Measurements from ENCODE around the gene LRRC8C.

LRRC8C gene

DNA sequence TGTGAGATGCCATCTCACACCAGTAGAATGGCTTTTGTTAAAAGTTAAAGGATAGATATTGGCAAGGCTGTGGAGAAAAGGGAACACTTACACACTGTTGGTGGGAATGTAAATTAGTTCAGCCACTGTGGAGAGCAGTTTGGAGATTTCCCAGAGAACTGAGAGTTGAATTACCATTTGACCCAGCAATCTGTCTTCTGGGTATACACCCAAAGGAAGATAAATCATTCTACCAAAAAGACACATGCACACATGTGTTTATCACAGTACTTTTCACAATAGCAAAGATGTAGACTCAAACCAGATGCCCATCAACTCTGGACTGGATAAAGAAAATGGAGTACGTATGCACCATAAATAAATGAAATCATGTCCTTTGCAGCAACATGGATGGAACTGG, 99.3 kb downstream of the LRRC8C start:
- no peak for DNase-seq (ENCODE audit: low read depth, low spot score)

DNA sequence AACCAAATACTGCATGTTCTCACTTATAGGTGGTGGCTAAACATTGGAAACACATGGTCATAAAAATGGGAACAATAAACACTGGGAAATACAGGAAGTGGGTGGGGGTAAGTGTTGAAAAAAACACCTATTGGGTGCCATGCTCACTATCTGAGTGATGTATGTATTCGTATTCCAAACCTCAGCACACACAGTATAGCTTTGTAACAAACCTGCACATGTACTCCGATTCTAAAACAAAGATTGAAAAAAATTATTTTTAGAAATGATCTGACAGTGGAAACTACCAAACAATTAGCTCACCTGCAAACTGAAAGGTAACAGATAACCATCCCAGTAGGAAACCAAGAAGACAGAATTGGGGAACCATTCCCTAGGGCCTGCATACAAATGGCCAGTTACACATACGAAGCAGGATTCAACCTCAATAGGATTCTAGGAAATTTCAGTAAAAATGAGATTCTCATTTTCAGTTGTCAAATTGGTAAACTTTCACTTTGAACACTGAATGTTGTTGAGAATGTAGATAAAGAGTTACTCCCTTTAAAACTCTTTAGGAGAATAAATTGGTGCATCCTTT, 99.8 kb downstream of the LRRC8C start:
- no peak for DNase-seq (ENCODE audit: low read depth, low spot score)

GRCh38 chr1:89733748-89734147, 100.8 kb downstream of the LRRC8C start:
- DNase-seq (ENCODE audit: low read depth, low spot score) = no peak

- no peak for DNase-seq (ENCODE audit: low read depth, low spot score)
Measured at GRCh38 chr1:89734442-89734841, 101.5 kb downstream of the LRRC8C start.

- no peak for DNase-seq (ENCODE audit: low read depth, low spot score)
Measured at GRCh38 chr1:89735479-89735878, 102.6 kb downstream of the LRRC8C start.

DNA sequence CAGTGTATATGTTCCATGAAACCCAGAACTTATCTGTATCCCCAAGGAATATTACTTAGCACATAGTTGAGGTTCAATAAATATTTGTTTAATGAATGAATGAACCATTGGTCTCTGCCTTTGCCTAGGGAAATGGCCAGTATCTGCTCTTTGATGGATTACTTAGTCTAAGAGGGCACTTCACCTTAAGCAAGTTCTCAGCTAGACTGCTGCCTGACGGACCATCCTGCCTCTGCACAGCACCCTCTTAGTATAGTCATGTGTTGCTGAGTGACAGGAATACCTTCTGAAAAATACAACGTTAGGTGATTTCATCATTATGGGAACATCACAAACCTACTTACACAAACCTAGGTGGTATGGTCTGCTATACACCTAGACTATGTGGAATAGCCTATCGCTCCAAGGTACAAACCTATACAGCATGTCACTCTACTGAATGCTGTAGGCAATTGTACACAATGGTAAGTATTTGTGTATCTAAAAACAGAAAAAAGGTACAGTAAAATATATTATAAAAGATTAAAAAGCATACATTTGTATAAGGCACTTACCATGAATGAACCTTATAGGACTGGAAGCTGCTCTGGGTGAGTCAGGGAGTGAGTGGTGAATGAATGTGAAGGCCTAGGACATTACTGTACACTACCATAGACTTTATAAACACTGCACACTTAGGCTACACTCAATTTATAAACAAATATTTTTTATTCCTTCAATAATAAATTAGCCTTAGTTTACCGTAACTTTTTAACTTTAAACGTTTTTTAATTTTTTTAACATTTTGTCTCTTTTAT, 104.2 kb downstream of the LRRC8C start:
- DNase-seq (ENCODE audit: low read depth, low spot score) = no peak

DNA sequence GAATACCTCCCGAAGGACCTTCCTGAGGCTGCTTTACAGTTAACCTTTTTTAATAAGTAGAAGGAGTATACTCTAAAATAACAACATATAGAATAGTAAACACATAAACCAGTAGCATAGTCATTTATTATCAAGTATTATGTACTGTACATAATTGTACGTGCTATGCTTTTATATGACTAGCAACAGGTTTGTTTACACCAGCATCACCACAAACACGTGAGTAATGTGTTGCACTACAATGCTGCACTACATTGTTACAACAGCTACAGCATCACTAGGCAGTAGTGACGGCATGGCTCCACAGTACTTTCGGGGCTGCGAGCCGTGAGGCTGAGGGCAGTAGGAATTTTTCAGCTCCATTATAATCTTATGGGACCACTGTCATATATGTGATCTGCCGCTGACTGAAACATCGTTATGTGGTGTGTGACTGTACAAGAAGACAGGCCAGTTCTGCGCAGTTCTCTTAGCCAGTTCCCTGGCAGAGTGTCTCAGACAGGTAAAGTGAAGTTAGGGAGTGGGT, 105.1 kb downstream of the LRRC8C start:
- DNase-seq (ENCODE audit: low read depth, low spot score) = no peak

- DNase-seq (ENCODE audit: low read depth, low spot score) = no peak
Measured at GRCh38 chr1:89739013-89739843, 106.3 kb downstream of the LRRC8C start.

DNA sequence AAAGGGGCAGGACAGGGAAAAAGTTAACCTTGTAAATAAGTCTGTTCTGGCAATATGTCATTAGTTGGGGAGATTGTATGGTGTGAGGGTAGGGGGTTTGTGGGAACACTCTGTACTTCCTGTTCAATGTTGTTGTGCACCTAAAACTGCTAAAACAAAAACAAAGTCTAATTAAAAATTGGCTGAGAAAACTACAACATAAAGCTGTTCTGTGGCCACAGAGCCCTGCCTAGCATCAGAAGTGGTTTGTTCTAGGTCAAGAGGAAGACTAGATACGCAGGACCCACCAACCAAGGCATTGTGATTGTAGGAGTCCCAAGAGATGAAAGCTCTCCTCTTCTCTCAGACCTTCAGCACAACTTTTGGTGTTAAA, 106.9 kb downstream of the LRRC8C start:
- no peak for DNase-seq (ENCODE audit: low read depth, low spot score)

DNA sequence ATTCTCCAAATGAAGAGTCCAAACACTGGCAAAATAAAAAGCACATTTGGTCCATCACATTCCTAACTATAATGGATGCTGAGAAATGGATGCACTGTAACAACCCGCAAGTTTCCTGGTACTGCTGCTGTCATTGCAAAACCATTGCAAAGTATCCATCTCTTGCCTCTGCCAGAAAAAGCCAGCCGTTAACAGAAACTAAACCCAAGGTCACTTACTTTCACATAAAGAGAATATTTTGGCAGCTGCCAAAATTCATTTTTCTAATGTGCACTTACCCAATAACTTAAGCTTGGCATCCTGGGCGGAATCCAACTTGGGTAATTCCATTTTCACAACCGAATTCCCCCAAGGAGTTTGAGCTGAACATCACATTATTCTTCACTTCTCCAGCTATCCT, 110.9 kb downstream of the LRRC8C start:
- no peak for DNase-seq (ENCODE audit: low read depth, low spot score)

- no peak for DNase-seq (ENCODE audit: low read depth, low spot score)
Measured at GRCh38 chr1:89746424-89747149, 113.7 kb downstream of the LRRC8C start.

DNA sequence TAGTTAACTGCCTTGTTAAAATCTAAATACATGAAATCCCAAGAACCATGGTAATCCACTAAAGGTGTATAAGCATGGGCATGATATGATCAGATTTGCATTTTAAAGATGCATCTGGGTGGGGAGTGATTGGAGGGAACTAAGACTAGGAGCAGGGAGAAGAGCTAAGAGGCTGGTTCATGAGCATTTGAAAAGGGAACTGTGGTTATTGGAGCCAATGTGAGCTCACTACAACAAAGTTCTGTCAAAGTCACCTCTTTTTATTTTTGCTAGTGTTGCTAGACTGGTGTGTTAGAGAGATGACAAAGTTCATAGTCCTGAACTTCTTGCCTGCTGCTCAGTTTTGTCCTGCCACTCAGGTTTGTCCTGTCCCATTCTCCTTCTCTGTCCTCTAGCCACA, 120.8 kb downstream of the LRRC8C start:
- DNase-seq (ENCODE audit: low read depth, low spot score) = no peak

DNA sequence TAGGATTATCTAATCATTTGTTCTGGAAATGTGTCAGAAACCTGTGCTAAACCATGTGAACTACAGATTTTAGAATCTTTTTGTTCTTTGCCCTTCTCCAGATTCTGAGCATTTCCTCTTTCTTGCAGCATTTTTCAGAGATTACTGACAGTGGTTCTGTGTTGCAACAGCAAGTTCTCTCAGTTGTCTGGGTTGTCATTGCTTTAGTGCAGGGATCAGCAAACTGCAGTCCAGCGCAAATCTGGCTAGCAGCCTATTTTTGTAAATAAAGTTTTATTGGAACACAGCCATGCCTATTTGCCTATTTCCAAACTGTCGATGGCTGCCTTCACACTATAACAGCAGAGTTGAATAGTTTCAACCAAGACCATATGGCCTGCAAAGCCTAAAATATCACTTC, 121.6 kb downstream of the LRRC8C start:
- DNase-seq (ENCODE audit: low read depth, low spot score) = no peak

DNA sequence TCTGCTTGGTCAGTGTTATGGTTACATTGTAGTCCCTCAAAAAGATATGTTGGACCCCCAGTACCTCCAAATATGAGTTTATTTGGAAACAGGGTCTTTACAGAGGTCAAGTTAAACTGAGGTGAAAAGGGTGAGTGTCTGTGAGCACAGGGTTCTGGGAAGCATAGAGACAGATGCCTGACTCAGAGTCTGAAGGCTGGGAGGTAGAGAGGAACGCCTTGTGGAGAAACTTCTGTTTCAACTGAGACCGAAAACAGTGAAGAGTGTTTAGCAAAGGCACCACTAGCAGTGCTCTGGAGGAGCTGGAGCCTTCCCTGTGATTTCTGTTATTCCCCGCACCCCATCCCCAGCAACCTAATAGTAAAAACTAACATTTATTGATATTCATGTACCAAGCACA, 122.7 kb downstream of the LRRC8C start:
- no peak for DNase-seq (ENCODE audit: low read depth, low spot score)

- no peak for DNase-seq (ENCODE audit: low read depth, low spot score)
Measured at GRCh38 chr1:89757532-89757931, 124.6 kb downstream of the LRRC8C start.

DNA sequence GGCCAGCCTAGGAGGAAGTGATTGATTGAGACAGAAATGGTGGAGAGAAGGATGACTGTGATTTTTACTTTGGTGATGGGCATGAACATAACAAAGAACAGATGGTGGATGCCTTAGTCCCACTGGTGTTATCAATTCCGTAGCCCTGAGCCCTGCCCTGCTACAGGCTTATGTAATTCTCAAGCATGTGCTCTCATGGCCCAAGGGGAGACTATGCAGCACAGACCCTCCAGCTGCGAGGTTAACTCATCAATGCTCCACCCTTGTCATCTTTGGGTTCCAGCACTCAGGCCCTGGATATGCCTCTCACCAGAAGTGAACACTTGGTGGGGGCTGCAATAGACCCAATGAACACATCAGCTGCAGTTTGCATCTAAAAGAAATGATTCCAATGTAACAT, 125.2 kb downstream of the LRRC8C start:
- no peak for DNase-seq (ENCODE audit: low read depth, low spot score)

DNA sequence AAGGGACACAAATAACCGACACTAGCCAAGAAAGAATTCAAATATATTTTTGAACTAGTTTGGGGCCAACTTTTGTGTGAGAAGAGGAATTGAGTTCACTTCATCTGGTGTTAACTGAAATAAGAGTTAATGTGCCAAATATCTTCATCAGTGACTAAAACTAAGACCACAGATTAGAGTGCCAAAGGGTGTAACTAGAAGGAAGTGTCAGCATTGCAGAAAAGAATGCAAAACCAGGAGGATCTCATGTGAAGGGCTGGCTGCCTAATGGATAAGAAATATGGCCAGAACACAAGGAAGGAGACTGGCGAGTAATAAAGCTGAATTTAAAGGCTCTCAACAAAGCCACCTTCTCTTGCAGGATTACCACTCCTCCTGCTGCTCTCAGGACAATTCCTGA, 126.1 kb downstream of the LRRC8C start:
- no peak for DNase-seq (ENCODE audit: low read depth, low spot score)

- DNase-seq (ENCODE audit: low read depth, low spot score) = no peak
Measured at GRCh38 chr1:89760496-89760895, 127.6 kb downstream of the LRRC8C start.

DNA sequence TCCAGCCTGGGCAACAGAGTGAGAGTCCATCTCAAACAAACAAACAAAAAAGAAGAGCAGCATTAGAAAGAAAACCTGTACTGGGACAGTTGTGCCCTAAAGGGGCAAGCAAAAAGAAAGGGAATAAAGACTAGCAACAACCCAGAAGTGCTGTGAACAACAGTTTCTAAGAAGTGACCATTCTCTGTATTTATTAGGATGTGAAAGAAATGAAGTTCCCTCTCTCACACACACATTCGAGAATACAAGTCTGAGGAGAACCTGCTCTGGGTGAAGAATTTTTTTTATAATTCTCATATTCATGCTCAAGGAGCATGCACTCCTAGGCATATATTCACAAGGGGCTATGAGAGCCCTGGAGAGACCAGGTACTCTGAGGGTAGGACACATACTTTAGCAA, 128.4 kb downstream of the LRRC8C start:
- no peak for DNase-seq (ENCODE audit: low read depth, low spot score)

- no peak for DNase-seq (ENCODE audit: low read depth, low spot score)
Measured at GRCh38 chr1:89761901-89762300, 129.0 kb downstream of the LRRC8C start.

DNA sequence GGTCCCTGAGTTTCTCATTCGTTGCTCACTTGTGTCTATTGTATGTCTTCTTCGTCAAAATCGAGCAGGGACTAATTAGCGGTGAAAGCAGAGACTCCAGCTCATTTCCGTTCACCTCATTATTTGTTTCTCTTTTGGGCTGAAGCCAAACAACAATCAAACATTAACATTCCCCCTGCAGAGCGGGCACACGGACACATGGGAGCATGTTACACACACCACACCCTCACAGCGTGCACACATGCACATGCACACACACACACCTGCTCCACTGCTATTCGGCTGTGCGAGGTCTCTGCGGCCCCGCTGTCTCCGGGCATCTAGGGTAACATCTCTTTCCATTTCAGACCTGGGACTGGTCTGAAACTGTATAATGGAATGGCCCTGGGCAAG, 129.5 kb downstream of the LRRC8C start:
- DNase-seq (ENCODE audit: low read depth, low spot score) = no peak
